ENCODE measurements around the gene BOK. TPM values are rescaled to one million over a fixed set of nuclear protein-coding genes. Genes with fewer than 3 reads are reported as not detected.
"Not testable (repeated sequence)": the region's sequence is repeated elsewhere in the genome, so short reads cannot be mapped to it uniquely, and the experiment has no call there.

The BOK gene
- polyA plus RNA-seq, 1 donor from 2014 or later = 2.3 TPM

- no peaks in the 10 kb centered on the region for H3K9me2 ChIP-seq (ENCODE audit: insufficient read depth, low read length)
- no peak overlapping the region for H3K4me3 ChIP-seq (ENCODE audit: low read length)
- no peak overlapping the region for H3K27ac ChIP-seq (ENCODE audit: low read length)
- H4K20me1 ChIP-seq (ENCODE audit: insufficient read depth) = no peaks in the 10 kb centered on the region
- H3K9ac ChIP-seq (ENCODE audit: low read length) = no peak overlapping the region
- H3K27me3 ChIP-seq (ENCODE audit: insufficient read depth, low read depth, low read length) = peaks cover 6% of the 10 kb centered on the region
- no peaks in the 10 kb centered on the region for H3K9me3 ChIP-seq (ENCODE audit: low read length)
- H3K36me3 ChIP-seq (ENCODE audit: insufficient read depth, low read length) = no peaks in the 10 kb centered on the region
- H3K79me2 ChIP-seq (replicated peaks; ENCODE audit: insufficient read depth, low read length) = no peaks in the 10 kb centered on the region
- no peak overlapping the region for H2AFZ ChIP-seq (ENCODE audit: low read depth, low read length)
- H3F3A ChIP-seq (ENCODE audit: insufficient read depth, low read length, poor library complexity, severe bottlenecking) = no peaks in the 10 kb centered on the region
- TF ChIP-seq TAF1 (IDR thresholded peaks at IDR 0.05; ENCODE audit: low read depth) (no peak), EP300 (conservative IDR thresholded peaks at IDR 0.05; ENCODE audit: poor library complexity, severe bottlenecking) (no peak), MXI1 (conservative IDR thresholded peaks at IDR 0.05; ENCODE audit: poor library complexity, severe bottlenecking) (no peak), EZH2 (IDR thresholded peaks at IDR 0.05; ENCODE audit: borderline replicate concordance, insufficient read depth, low read length, poor library complexity, severe bottlenecking) (no peak), POLR2AphosphoS5 (IDR thresholded peaks at IDR 0.05) (no peak), RAD21 (conservative IDR thresholded peaks at IDR 0.05) (no peak), SMC3 (conservative IDR thresholded peaks at IDR 0.05; ENCODE audit: poor library complexity) (no peak), REST (IDR thresholded peaks at IDR 0.05; ENCODE audit: borderline replicate concordance) (no peak), CTCF (IDR thresholded peaks at IDR 0.05; ENCODE audit: poor library complexity, severe bottlenecking) (no peak)
- no peak overlapping the region for H3K4me2 ChIP-seq (ENCODE audit: low read length)
Observed at GRCh38 chr2:241566468-241566867, 7.9 kb downstream of the BOK start.

- not testable (repeated sequence) for H3K36me3 ChIP-seq (ENCODE audit: insufficient read depth, low read length); H4K20me1 ChIP-seq (ENCODE audit: insufficient read depth); H3K9ac ChIP-seq (ENCODE audit: low read length)
Observed at GRCh38 chr2:241567266-241567665, 8.7 kb downstream of the BOK start.

GRCh38 chr2:241567776-241568175, 9.2 kb downstream of the BOK start:
- Histone ChIP-seq H3K9me3 (ENCODE audit: low read length) (no peaks in the 10 kb centered on the region), H3F3A (ENCODE audit: insufficient read depth, low read length, poor library complexity, severe bottlenecking) (no peaks in the 10 kb centered on the region), H3K36me3 (ENCODE audit: insufficient read depth, low read length) (no peaks in the 10 kb centered on the region), H2AFZ (ENCODE audit: low read depth, low read length) (no peak overlapping the region), H3K79me2 (replicated peaks; ENCODE audit: insufficient read depth, low read length) (no peaks in the 10 kb centered on the region), H3K9ac (ENCODE audit: low read length) (no peak overlapping the region), H3K9me2 (ENCODE audit: insufficient read depth, low read length) (no peaks in the 10 kb centered on the region), H3K27me3 (ENCODE audit: insufficient read depth, low read depth, low read length) (peaks cover 6% of the 10 kb centered on the region), H4K20me1 (ENCODE audit: insufficient read depth) (no peaks in the 10 kb centered on the region), H3K4me2 (ENCODE audit: low read length) (no peak overlapping the region), H3K27ac (ENCODE audit: low read length) (no peak overlapping the region), H3K4me3 (ENCODE audit: low read length) (no peak overlapping the region)
- TF ChIP-seq CTCF (IDR thresholded peaks at IDR 0.05; ENCODE audit: poor library complexity, severe bottlenecking) (no peak), SMC3 (conservative IDR thresholded peaks at IDR 0.05; ENCODE audit: poor library complexity) (no peak), POLR2AphosphoS5 (IDR thresholded peaks at IDR 0.05) (no peak)

More at GRCh38 chr2:241567266-241567665, 8.7 kb downstream of the BOK start:
- not testable (repeated sequence) for H3K27me3 ChIP-seq (ENCODE audit: insufficient read depth, low read depth, low read length); H3K9me2 ChIP-seq (ENCODE audit: insufficient read depth, low read length); H3K27ac ChIP-seq (ENCODE audit: low read length); H3K79me2 ChIP-seq (replicated peaks; ENCODE audit: insufficient read depth, low read length); H3K4me3 ChIP-seq (ENCODE audit: low read length); H3K9me3 ChIP-seq (ENCODE audit: low read length); H3F3A ChIP-seq (ENCODE audit: insufficient read depth, low read length, poor library complexity, severe bottlenecking); H2AFZ ChIP-seq (ENCODE audit: low read depth, low read length); H3K4me2 ChIP-seq (ENCODE audit: low read length)

Data from neural cell (in vitro differentiated cells).